ENCODE results near the gene IDH3G.

Gene IDH3G

GRCh38 chrX:153766871-153767673 lies 27.1 kb downstream of the IDH3G start:
- no peak overlapping the region for H3K4me3 ChIP-seq (ENCODE audit: low read depth, low read length)
- no peak for TF ChIP-seq CTCF (IDR thresholded peaks at IDR 0.05; ENCODE audit: low read depth, low read length)

GRCh38 chrX:153766098-153766817 lies 27.9 kb downstream of the IDH3G start:
- peak overlapping the region; percentile 61 for H3K4me3 ChIP-seq (ENCODE audit: low read depth, low read length)
- no peak for TF ChIP-seq CTCF (IDR thresholded peaks at IDR 0.05; ENCODE audit: low read depth, low read length)

- no peak for TF ChIP-seq CTCF (IDR thresholded peaks at IDR 0.05; ENCODE audit: low read depth, low read length)
- peak overlapping the region; percentile 61 for H3K4me3 ChIP-seq (ENCODE audit: low read depth, low read length)
Measured at GRCh38 chrX:153765138-153766079, 28.8 kb downstream of the IDH3G start.

- H3K4me3 ChIP-seq (ENCODE audit: low read depth, low read length), result no peak overlapping the region
Measured at GRCh38 chrX:153764786-153765137, 29.4 kb downstream of the IDH3G start.

GRCh38 chrX:153763989-153764755 lies 30.0 kb downstream of the IDH3G start, which contains the start of gene PLXNB3:
Gene PLXNB3 (plus strand): TSS chrX:153764249. CDS start chrX:153765536, 1,287 bp downstream.
- peak; percentile 68 for TF ChIP-seq CTCF (IDR thresholded peaks at IDR 0.05; ENCODE audit: low read depth, low read length)
- no peak within 1 kb of the TSS for H3K4me3 ChIP-seq (ENCODE audit: low read depth, low read length)

More at GRCh38 chrX:153764786-153765137, 29.4 kb downstream of the IDH3G start:
- TF ChIP-seq CTCF (IDR thresholded peaks at IDR 0.05; ENCODE audit: low read depth, low read length), result no peak

GRCh38 chrX:153763298-153763932 lies 30.8 kb downstream of the IDH3G start:
- no peak for TF ChIP-seq CTCF (IDR thresholded peaks at IDR 0.05; ENCODE audit: low read depth, low read length)
- H3K4me3 ChIP-seq (ENCODE audit: low read depth, low read length), result no peak overlapping the region

Measured in WI38 (cell line).